Inflammatory macrophage treated with lipopolysaccharide for 4 hours (primary cell): ENCODE data around the gene METTL26.
"Not testable (repeated sequence)": the region's sequence is repeated elsewhere in the genome, so short reads cannot be mapped to it uniquely, and the experiment has no call there.

Experiments used
- DNase-seq: peaks from one replicate; pipeline ENCODE4 v3.0.0-alpha.2; 2020

Gene METTL26

GRCh38 chr16:624526-625070, 11.5 kb downstream of the METTL26 start:
- no peak for DNase-seq

- DNase-seq, result no peak
Measured at GRCh38 chr16:622920-623280, 13.2 kb downstream of the METTL26 start.

GRCh38 chr16:621526-622105, 14.5 kb downstream of the METTL26 start:
- DNase-seq, result no peak

- DNase-seq, result no peak
Measured at GRCh38 chr16:620700-621525, 15.2 kb downstream of the METTL26 start.

- DNase-seq, result no peak
Measured at GRCh38 chr16:619476-620100, 16.5 kb downstream of the METTL26 start.

- no peak for DNase-seq
Measured at GRCh38 chr16:617855-618254, 18.2 kb downstream of the METTL26 start.

- no peak for DNase-seq
Measured at GRCh38 chr16:616733-617586, 19.1 kb downstream of the METTL26 start.

- no peak for DNase-seq
Measured at GRCh38 chr16:615122-615521, 21.0 kb downstream of the METTL26 start.

GRCh38 chr16:610513-611381, 25.4 kb downstream of the METTL26 start:
- peak; percentile 61 for DNase-seq

GRCh38 chr16:609984-610383, 26.1 kb downstream of the METTL26 start:
- DNase-seq, result no peak

GRCh38 chr16:609316-609715, 26.8 kb downstream of the METTL26 start:
- DNase-seq, result no peak

GRCh38 chr16:608019-608418, 28.1 kb downstream of the METTL26 start:
- DNase-seq, result no peak

- DNase-seq, result no peak
Measured at GRCh38 chr16:606656-607307, 29.3 kb downstream of the METTL26 start.

- no peak for DNase-seq
Measured at GRCh38 chr16:603933-604332, 32.2 kb downstream of the METTL26 start.

- no peak for DNase-seq
Measured at GRCh38 chr16:600781-601180, 35.3 kb downstream of the METTL26 start.

GRCh38 chr16:598823-599739, 37.0 kb downstream of the METTL26 start:
- DNase-seq, result no peak

GRCh38 chr16:597655-598054, 38.5 kb downstream of the METTL26 start:
- DNase-seq, result not testable (repeated sequence)

- DNase-seq, result no peak
Measured at GRCh38 chr16:596736-597060, 39.4 kb downstream of the METTL26 start.

- peak; percentile 31 for DNase-seq
Measured at GRCh38 chr16:595942-596735, 40.0 kb downstream of the METTL26 start.
